ENCODE measurements around the gene XIRP2. TPM values are rescaled to one million over a fixed set of nuclear protein-coding genes. Genes with fewer than 3 reads are reported as not detected.
A peak's percentile ranks its signal among the peaks of the same experiment; 100 is the strongest.

Gene XIRP2
- total and polyA plus RNA-seq, 10 of the 15 experiments (the other 5 are each of a cell fraction or from before 2014, with no cell fraction given): 0.03 TPM; not detected in 9

DNA sequence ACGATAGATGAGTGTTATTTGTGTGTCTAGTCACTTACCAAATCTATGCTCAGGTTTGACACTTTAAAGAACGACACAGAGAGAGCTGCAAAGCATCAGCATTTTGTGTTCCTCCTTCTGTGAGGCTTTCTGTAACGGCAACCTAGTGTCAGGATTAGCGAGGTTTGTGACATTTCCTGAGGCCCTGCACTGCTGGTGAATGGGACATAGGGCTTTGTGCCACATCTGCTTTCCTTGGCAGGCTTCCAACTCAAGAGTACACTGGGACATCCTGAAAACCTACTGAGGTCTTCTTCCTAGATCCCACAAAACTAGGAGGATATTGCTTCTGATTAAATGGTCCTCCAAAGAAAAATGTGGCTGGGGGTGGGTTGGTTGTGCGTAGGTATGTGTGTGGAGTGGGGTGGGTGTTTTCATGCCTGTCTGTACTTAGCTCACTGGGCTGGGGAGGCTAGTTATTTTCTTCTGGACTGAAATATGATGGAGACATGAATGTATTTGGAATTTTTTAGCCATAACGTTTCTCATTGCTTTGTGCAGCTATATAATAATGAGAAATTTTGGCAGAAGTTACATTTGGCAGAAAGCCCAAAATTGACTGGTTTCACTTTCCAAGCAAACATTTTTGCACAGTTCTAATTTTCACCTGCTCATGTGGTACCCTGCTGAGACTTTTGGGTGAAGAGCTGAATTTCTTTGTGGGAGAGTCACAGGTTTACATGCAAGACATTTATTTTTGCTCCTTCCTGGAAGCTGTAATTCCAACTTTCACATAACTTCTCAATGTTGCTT, 308.4 kb downstream of the XIRP2 start:
- DNase-seq (ENCODE audit: low read depth, low spot score) (no peak), FAIRE-seq (no peak), ATAC-seq (peak; percentile 31; the same call in 1 of the 3 replicates)
- H4K20me1 ChIP-seq (ENCODE audit: control insufficient read depth, insufficient read depth): no peaks in the 10 kb centered on the region
- in situ Hi-C loops (cut with MboI) (no loop called here), intact Hi-C loops (cut with micrococcal nuclease; ENCODE audit: unreplicated experiment) (no loop called here)
- H2AFZ ChIP-seq (ENCODE audit: control insufficient read depth, low read depth, low read length): no peak overlapping the region
- H3K27me3 ChIP-seq (replicated peaks in 1 of 2; ENCODE audit: control insufficient read depth in 2 of 2, insufficient read depth in 2 of 2, low read length in 1 of 2): no peaks in the 10 kb centered on the region
- no peaks in the 10 kb centered on the region for H3K9me3 ChIP-seq (replicated peaks; ENCODE audit: control insufficient read depth, insufficient read depth, low read length)
- no TSS peak for BruUV-seq (replicated peaks)
- no peak overlapping the region for H3K4me3 ChIP-seq
- ChIA-PET POLR2A (no interaction called here), SMC1A (ENCODE audit: uncharacterized antibody, unreplicated experiment) (interaction anchor here (1.0 kb wide), 1 partner anchor 20 kb away, joined by 3 read pairs; no protein-coding TSS in a partner anchor), RAD21 (ENCODE audit: unreplicated experiment) (no interaction called here), CTCF (no interaction called here)
- H3K36me3 ChIP-seq (ENCODE audit: control insufficient read depth in 2 of 2, insufficient read depth in 2 of 2, low read length in 1 of 2): no peaks in the 10 kb centered on the region
- TF ChIP-seq ZBED1 (IDR thresholded peaks at IDR 0.05; ENCODE audit: borderline replicate concordance) (no peak), STAT3 (IDR thresholded peaks at IDR 0.05; ENCODE audit: low read depth, low read length) (no peak), SP1 (IDR thresholded peaks at IDR 0.05; ENCODE audit: low read depth, low read length) (no peak)
- TF ChIP-seq, protein P1, sequence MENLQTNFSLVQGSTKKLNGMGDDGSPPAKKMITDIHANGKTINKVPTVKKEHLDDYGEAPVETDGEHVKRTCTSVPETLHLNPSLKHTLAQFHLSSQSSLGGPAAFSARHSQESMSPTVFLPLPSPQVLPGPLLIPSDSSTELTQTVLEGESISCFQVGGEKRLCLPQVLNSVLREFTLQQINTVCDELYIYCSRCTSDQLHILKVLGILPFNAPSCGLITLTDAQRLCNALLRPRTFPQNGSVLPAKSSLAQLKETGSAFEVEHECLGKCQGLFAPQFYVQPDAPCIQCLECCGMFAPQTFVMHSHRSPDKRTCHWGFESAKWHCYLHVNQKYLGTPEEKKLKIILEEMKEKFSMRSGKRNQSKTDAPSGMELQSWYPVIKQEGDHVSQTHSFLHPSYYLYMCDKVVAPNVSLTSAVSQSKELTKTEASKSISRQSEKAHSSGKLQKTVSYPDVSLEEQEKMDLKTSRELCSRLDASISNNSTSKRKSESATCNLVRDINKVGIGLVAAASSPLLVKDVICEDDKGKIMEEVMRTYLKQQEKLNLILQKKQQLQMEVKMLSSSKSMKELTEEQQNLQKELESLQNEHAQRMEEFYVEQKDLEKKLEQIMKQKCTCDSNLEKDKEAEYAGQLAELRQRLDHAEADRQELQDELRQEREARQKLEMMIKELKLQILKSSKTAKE (IDR thresholded peaks at IDR 0.05; ENCODE audit: low read depth, poor library complexity, severe bottlenecking): no peak
- H3K9ac ChIP-seq (ENCODE audit: control insufficient read depth, insufficient read depth, low read length): no peak overlapping the region
- H3K4me1 ChIP-seq (ENCODE audit: control insufficient read depth, insufficient read depth, low read length): no peaks in the 10 kb centered on the region
- no peak overlapping the region for H3K4me2 ChIP-seq (ENCODE audit: control insufficient read depth, insufficient read depth)
- no peaks in the 10 kb centered on the region for H3K79me2 ChIP-seq (ENCODE audit: control insufficient read depth, insufficient read depth, low read length)
- 4% methylated on average over 6 of the region's 6 CpGs for WGBS (ENCODE audit: insufficient coverage, insufficient replicate concordance, low lambda C conversion rate, missing lambda C conversion rate)
- H3K27ac ChIP-seq (ENCODE audit: control insufficient read depth, insufficient read depth): no peak overlapping the region

DNA sequence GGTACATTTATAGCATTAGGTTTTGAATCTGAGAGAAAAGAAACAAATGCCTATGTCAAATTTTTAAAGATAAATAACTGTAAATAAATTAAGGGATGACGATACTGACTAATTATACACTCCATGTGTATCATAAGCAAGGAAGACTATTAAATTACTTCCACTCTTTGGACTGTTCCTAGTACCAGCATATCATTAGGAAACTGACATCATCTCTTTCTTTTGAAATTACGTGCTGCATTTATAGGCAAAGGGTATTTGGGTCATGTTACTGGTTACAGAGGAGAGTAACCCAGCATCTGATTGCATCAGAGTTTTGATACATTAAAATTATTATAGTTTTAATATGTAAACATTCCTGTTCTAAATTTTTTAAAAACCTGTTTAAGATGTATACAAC, 309.7 kb downstream of the XIRP2 start:
- no peaks in the 10 kb centered on the region for H3K79me2 ChIP-seq (ENCODE audit: control insufficient read depth, insufficient read depth, low read length)
- FAIRE-seq (no peak), ATAC-seq (no peak), DNase-seq (ENCODE audit: low read depth, low spot score) (no peak)
- intact Hi-C loops (cut with micrococcal nuclease; ENCODE audit: unreplicated experiment): no loop called here
- no peaks in the 10 kb centered on the region for H3K27me3 ChIP-seq (replicated peaks in 1 of 2; ENCODE audit: control insufficient read depth in 2 of 2, insufficient read depth in 2 of 2, low read length in 1 of 2)
- no peaks in the 10 kb centered on the region for H3K9me3 ChIP-seq (replicated peaks; ENCODE audit: control insufficient read depth, insufficient read depth, low read length)
- ChIA-PET SMC1A (ENCODE audit: uncharacterized antibody, unreplicated experiment) (no interaction called here), POLR2A (no interaction called here), CTCF (no interaction called here), RAD21 (ENCODE audit: unreplicated experiment) (no interaction called here)
- no peak overlapping the region for H3K4me2 ChIP-seq (ENCODE audit: control insufficient read depth, insufficient read depth)
- in situ Hi-C loops (cut with MboI): no loop called here
- H3K27ac ChIP-seq (ENCODE audit: control insufficient read depth, insufficient read depth): no peak overlapping the region
- 2% methylated on average over 2 of the region's 2 CpGs for WGBS (ENCODE audit: insufficient coverage, insufficient replicate concordance, low lambda C conversion rate, missing lambda C conversion rate)
- no peak overlapping the region for H2AFZ ChIP-seq (ENCODE audit: control insufficient read depth, low read depth, low read length)
- H3K4me3 ChIP-seq: no peak overlapping the region
- no peaks in the 10 kb centered on the region for H3K36me3 ChIP-seq (ENCODE audit: control insufficient read depth in 2 of 2, insufficient read depth in 2 of 2, low read length in 1 of 2)
- H3K4me1 ChIP-seq (ENCODE audit: control insufficient read depth, insufficient read depth, low read length): no peaks in the 10 kb centered on the region
- no peak overlapping the region for H3K9ac ChIP-seq (ENCODE audit: control insufficient read depth, insufficient read depth, low read length)
- TF ChIP-seq NR2C1 (IDR thresholded peaks at IDR 0.05) (no peak), RFX5 (IDR thresholded peaks at IDR 0.05; ENCODE audit: low read depth, low read length) (no peak), TBL1XR1 (IDR thresholded peaks at IDR 0.05; ENCODE audit: low read depth, low read length) (no peak), NR2C2 (IDR thresholded peaks at IDR 0.05; ENCODE audit: borderline replicate concordance, control insufficient read depth, insufficient read length, low read depth) (no peak), EGR1 (IDR thresholded peaks at IDR 0.05; ENCODE audit: borderline replicate concordance in 1 of 2, low read depth in 2 of 2, low read length in 2 of 2) (no peak), HDAC2 (IDR thresholded peaks at IDR 0.05) (no peak), NBN (IDR thresholded peaks at IDR 0.05) (no peak), ESRRA (IDR thresholded peaks at IDR 0.05; ENCODE audit: low read length) (no peak), LARP7 (IDR thresholded peaks at IDR 0.05) (no peak)
- no peaks in the 10 kb centered on the region for H4K20me1 ChIP-seq (ENCODE audit: control insufficient read depth, insufficient read depth)
- no TSS peak for BruUV-seq (replicated peaks)
